Stimulated activated CD8-positive, alpha-beta memory T cell treated with anti-CD3 and anti-CD28 coated beads, Interleukin-7, amount 100 ng/mL, for 1 hour (primary cell): ENCODE results near the gene FARS2.
A peak's percentile ranks its signal among the peaks of the same experiment; 100 is the strongest.

Experiments used
- DNase-seq, 2 donors: peaks; one replicate each; pipeline ENCODE4 v3.0.0-alpha.2; 2020; ENCODE audit warnings: low read depth in 2 of 2

FARS2 gene

DNA sequence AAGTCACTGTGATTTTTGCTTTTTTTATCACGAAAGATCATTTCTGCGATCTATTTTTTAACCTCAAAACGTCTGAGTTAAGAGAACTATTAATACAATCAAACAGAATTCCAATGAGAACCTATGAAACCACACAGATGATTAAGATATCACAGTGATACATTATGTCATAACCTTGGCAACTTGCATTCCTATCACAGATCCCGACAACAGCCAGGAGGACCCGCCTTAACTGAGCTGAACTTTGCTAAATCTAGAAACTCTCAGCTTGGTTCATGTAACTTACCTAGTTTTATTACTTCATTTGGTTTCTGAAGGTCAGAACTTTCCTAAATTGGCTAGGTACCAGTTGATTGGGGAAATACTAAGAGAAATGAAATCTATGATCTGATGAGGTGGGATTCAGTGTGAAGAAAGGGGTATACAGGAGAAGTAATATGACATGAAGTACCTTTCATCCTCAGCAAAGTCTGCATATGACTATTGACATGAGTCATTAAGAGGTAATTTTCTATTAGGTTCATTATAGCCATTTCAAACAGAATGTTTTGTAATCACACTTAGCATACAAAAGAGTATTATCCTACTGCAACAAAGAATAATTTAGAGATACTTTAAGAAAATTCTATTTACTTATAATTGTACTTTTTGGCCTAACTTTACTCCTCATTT lies 11.7 kb upstream of the FARS2 start:
- DNase-seq: no peak

DNA sequence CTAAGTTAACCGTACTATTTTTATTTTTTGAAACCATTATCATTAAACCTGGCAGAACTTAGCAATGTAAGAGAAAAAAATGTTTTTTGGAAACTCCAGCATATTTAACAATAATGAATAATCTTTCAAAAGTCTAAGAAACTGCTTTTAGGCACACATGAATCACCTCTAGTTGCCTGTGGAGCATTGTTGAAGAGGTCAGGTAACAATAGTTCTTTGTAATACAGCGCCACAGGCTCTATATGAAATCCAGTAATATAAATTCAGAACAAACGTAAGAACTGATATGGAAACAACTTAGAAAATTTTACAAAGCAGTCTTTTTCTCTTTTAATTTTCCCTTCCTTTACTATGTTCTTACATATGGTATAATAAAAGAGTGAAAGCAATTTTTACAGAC lies 10.9 kb upstream of the FARS2 start:
- DNase-seq: no peak

DNA sequence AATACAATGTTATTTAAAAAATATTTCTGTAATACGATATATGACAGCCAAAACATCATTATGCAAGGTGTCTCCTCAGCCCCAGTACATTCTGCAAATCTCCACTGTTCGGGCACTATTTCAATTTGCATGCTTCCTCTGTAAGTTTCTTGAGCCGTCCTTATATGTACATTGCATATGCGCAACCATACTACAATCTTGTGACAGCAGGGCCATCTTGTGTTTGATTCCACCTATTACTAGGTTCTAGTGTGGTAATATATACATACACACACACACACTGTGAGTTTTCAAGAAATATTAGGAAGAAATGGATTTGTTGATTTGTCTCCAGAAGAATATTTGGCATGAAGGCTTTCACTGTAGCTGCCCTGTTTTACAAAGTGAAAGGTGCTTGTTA lies 10.4 kb upstream of the FARS2 start:
- DNase-seq: no peak

DNA sequence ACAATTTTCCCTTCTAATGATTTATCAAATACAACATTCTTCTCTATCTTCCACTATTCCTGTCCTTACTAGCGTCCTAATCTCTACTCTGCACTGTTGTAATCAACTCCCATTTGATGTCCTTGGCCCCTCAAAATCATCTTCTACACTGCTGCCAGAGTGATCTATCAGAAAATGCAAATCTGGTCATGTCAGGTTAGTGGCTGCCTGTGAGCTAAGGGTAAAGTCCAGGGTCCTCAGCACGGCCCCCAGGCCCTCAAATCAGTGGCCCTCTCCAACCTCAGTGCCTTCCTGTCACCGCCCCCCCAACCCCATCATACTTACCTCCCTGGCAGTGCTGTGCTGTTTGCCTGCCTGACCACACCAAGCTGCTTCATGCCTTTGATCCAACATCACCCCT lies 4.4 kb upstream of the FARS2 start:
- DNase-seq: no peak

DNA sequence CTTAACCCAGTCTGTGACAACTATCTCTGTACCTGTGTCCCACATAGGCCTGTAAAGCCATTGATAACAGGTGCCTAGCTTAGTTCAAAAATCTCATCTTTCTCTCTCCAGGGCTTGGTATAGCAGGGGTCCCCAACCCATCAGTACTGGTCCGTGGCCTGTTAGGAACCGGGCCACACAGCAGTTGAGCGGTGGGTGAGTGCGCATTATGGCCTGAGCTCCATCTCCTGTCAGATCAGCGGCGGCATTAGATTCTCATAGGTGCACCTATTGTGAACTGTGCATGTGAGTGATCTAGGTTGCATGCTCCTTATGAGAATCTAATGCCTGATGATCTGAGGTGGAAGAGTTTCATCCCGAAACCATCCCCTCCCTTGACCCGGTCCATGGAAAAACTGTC lies 3.9 kb upstream of the FARS2 start:
- no peak for DNase-seq

DNA sequence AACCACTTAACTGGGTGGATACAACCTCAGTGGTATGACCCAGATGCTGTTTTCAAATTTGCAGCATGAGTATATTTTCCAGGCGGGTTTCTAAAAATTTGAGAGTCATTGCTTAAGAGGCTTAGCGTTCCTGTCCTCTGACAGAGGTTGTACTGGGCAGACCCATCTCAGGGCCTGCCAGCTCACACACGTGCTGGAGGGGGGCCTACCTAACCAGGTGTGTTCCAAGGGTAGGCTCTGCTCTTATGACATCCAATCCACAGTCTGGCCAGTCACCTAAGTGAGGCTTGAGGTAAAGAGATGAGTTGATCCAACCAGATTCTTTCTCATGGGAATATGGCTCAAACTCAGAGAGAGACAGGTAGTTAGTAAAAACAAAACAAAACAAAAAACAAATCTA lies 1.9 kb upstream of the FARS2 start:
- DNase-seq: no peak

DNA sequence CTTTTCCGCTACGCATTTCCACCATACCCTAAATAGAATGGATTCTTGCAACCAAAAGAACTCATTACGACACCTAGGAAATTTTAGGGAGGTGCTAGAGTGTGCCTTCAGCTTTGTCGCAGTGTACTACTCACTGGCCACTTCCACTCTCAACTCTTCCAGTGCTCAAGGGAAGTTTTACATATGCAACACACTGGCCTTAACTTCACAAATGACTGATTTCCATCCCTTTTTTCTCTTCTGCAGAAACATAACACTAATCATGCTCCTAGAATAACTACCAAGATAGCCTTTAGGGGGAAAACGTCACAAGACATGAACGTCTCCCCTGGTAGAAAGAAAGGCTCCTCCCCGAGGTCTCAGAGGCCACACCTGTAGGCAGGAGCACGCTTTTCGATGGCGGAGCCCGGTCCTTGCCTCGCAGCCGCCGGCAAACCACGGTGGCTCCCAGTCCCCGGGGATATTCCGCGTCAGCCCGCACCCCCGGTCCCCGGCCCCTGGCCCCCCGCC lies 1.1 kb upstream of the FARS2 start:
- peak; percentile 41 to 57 for DNase-seq

DNA sequence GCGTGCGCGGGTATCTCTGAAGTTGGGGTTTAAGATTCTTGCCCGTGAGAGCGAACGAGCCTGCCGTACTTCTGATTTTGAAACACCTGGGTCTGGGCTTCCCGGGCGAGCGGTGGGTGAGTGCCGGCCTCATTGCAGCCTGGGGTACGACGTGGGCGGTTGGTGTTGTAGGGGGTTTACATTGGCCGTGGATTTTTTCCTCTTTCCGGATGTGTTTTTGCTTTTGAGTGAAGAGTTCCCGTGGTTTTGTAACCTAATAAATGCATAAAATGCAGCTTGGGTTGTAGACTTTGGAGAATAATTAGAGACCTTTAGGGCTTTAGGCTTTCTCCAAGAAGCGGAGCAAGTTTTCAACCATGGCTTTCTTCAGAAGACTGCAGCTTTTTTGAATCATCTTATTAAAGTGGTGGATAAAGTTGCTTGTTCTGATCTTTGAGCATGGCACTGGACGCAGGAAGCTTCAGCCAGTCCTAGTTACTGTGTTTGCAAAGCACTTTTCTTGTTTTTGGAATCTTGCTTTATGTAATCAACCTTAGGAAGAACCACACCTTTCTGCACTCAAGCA lies 314 bp downstream of the FARS2 start:
- no peak for DNase-seq

DNA sequence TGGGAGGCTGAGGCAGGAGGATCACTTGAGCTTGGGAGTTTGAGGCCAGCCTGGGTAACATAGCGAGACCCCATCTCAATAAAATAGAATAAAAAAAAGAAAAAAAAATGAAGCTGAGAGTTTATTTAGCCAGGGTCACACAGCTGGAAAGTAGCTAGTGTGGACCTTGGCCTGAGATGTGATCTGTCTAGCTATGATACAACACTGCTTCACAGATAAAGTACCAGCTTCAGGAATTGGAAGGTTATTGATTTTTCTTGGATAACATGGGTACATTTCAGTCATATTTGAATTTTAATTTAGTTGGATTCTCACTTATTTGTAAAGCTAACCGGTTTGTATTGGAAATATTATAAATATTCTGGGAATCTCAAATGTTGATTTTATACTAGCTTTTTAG lies 5.1 kb downstream of the FARS2 start:
- no peak for DNase-seq

DNA sequence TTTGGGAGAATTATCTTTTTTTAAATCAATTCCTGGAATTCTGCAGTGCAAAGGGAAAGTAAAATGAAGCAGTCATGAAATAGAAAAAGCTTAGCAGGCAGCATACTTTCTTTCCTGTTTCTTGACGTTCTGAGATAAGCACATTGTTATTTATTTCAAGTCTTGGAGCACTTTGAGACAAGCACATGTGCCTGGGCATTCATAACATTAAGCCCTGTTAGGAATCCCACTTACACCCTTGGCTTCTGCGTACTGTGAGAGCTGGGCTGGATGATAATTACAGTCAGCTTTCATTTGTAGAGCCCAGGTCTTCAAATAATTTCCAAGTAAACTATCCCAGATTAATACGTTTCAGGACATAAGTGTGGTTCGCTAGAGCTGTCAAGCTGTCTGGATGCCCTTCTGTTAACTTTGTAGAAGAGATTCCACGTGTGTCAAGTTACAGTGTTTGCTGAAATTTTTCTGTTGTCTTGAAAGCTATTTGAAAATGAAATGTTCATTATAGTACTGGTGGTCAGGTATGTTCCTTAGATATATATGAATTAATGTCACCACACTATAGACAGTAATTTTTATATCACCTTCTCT lies 8.9 kb downstream of the FARS2 start:
- no peak for DNase-seq

DNA sequence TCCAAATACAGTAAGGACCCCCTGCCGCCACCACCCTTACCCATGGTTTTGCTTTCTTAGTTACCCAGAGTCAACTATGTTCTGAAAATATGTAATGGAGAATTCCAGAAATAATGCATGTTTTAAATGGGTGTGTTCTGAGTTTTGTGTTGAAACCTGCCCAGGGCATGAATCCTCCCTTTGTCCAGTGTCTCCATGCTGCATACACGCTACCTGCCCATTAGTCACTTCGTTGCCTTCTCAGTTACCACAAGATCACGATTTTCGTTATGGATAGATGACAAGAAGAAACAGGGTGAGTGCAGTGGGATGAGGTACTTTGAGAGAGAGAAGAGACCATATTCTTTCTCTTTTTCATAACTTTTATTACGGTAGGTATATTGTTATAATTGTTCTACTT lies 10.6 kb downstream of the FARS2 start:
- no peak for DNase-seq

DNA sequence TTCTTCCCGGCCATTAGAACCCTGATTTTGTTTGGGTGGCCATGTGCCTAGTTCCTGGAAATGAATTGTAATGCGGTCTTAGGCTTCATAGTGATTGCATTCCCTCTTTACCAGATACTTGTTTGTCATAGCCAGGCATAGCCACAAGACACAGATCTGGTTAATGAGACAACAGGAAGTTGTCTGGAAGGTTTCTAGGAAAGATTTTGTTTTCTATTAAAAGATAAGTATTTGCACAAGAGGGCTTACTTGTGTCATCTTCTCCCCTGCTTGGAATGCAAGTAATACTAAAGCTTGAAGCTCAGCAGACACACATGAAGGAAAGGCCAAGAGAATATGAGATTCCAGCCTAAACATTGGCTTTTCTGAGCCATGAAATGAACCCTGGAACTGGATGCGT lies 12.9 kb downstream of the FARS2 start:
- no peak for DNase-seq

DNA sequence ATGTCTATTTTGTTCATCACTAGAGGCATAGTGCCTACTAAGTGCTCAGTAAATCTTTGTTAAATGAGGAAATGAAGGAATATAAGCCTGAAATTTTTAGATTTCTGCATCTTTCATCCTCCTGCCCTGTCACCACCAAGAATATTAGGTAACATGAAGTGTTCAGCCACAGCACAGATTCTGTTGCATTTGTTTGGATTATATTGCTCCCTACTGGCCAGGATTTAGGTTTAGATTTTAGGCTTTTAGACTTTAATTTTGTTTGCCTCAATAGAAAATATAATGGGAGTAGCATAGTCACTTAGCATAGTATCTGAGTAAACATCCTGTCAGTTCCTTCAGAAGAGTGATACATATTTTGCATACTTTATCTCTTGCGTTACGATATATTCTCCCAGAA lies 14.2 kb downstream of the FARS2 start:
- DNase-seq: no peak

DNA sequence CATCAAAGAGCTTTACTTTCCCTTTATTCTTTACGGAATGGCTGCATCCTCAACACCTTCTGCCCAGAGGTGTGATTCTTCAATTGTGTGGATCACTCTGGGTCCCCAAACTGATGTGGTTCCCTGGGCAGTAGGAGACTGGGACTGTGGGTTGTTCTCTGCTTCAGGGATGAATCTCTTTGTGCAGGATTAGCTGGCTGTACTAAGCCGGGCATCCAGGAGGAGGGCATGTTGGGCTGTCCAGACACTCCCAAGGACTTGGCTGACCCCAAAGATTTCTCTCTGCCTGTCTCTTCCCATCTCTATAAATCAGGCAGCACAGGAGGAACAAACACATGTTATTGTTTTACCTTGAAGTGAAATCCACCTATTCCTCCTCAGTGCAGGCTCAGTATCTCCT lies 15.3 kb downstream of the FARS2 start:
- DNase-seq: no peak

DNA sequence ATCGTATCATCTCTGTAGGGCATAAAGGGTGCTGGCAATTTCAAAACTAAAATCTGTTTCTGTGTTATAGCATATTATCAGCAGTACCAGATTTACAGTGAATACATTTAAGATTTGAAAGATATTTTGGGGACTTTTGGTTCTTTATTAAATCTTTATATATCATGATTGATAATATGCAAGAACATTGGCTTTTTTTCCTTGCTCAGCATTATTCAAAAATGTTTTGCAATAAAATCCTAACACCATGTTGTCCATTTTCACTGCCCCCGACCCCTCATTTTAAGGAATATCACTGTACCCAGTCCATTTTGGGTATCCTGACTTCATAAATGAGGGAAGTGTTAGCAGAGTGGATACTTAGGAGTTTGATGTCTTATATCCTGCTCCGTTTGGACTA lies 16.3 kb downstream of the FARS2 start:
- no peak for DNase-seq

DNA sequence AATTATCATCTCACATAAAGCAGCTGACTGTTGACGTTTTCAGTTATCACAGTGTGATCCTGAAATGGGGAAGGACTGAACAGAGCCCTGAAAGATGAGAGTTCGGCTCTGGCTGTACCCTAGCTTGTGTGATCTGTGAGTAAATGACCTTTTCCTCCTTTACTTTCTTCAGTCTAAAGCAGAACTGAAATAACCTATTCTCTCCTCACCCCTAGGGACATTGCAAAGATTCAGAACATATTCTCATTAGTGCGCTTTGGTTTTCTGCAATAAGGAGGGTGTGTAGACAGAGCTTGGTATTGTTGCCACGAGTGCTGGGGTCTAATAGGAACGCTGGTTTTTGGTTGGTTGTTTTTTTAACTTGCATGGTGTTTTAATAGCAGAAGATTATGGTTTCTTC lies 16.7 kb downstream of the FARS2 start:
- no peak for DNase-seq

DNA sequence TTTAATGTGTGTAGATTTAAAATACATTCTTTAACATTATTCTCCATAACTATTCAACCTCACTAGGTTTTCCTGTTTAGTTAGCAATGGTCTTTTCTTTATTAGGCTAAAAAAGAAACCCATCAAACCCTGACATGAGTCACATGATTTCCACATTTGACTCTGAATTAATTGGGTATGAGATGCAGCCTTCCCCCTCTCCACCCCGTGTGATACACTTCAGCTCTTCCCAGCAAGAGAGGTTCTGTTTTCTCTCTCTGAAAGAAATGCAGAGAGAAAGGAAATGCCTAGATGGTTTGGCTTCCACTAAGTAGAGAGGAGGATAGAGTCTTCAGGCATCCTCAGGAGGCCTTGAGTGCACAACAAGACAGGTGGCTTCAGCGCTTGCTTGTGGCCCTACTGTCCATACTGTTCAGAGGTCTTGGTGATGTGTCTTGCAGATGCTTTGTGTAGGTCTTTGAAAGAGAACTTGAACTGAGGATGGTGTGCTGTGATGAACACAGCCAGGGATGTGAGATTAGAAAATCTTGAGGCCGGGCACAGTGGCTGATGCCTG lies 17.3 kb downstream of the FARS2 start:
- no peak for DNase-seq

DNA sequence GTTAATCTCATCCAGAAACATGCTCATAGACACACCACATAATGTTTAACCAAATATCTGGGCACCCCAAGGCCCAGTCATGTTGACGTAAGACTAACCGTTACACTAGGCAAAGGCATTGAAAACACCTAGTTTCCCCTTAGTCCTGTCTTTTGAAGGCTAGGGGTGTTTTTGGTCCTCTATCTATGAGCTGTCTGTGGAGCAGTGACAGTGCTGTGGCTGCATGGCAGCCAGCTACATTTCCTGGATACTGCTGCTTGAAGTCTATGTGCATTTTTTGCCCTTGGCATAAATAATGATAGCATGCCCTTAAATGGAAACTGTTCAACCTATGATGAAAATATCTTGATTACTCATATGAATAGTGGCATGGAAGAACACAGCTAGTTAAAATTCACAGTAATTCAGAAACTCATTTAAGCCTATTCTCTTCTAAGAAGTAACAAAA lies 18.6 kb downstream of the FARS2 start:
- DNase-seq: no peak

DNA sequence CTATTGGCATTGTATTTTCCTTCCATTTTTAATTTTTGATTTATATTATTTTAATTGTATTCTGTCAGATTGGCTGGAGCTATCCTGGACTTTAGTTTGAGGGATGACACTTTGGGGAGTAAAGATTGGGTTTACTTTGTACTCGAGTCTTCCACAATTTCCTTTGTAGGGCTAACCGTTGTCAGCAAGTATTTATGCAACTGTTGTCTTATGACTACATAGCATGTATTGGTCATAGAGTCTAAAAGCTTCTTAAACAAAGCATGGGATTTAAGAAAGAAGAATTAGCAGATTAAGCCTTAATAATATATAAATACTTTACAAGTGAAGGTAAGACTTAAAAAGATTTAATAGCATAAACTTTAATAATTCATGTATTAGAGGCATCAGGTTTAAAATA lies 19.6 kb downstream of the FARS2 start:
- no peak for DNase-seq

DNA sequence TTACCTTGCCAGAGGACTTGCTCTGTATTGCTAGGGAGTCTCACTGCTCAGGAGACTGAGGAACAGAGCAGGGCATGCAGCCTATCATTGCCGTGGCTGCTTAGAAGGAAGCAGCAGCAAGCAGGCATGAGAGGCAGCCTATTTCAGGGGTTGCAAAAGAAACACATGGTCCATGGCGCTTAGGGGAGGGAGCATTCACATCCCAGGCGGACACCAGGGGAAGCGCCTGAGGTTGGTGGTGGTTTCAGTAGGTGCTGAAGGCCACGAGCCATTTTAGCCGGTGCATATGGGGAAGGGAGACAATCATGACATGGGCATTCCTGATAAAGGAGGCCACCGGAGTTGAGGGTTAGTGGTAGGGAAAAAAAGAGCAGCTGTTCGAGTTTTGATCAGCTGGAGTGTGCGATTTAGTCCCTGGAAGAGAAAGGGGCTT lies 20.9 kb downstream of the FARS2 start:
- no peak for DNase-seq

DNA sequence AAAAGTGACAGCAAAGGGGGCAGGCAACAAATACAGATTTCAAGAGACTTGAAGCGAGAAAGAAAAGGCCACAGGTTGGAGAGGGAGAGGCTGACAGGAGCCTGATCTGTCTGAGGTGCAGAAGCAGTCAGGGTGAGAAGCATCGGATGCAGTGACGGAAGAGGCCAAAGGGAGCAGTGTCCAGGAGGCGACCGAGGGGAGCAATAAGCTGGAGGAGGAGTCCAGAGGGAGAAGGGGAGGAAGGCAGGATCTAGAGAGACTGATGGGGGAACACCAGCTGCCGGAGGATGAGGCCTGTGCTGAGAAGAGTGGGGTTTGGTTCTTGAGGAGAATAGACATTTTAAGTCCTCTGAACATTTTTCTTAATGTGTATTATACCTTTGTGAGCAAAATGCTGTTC lies 23.8 kb downstream of the FARS2 start:
- DNase-seq: no peak

DNA sequence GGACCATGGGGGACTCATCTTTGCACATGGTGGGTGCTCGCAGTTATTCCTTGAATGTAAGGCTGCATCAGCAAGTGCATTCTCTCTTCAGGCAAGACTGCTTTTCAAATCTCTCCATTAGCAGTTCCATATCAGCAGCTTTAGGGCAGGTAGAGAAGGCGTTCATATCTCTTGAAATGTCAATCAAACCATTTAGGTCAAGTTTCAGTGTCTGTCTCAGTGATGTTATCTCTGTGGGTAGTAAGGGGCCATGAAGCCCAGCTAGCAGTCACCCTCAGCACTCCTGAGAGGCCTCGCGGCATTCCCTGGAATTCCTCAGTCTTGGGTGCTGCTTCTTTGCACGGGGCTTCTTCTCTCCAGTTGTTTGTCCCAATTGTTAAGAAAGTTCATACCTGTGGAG lies 24.2 kb downstream of the FARS2 start:
- DNase-seq: no peak

DNA sequence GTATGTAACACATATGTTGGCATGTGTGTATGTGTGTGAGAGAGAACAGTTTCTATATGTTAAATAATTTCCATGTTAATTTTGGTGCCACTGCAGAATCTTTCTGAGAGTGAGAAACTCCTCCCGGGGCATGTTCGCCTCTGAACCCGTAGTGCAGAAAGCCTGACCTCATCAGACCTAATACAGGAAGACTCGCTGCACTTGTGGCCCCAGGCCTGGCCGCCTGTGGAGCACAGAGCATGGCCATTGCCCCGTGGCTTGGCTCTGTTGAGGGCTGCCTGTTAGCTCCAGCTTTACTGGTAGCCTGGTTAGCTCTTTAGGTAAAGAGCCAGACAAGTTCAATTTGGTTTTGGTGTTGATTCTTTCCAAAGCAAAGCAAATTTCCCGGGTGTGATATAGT lies 25.5 kb downstream of the FARS2 start:
- no peak for DNase-seq
